GM19238 (cell line): ENCODE measurements around the gene TRMT10A.
"Not testable (repeated sequence)": the region's sequence is repeated elsewhere in the genome, so short reads cannot be mapped to it uniquely, and the experiment has no call there.

Experiments used
- DNase-seq: peaks from one replicate; pipeline ENCODE4 v3.0.0; 2011; ENCODE audit warnings: low spot score; ENCODE audit not compliant: insufficient read length

Gene TRMT10A

DNA sequence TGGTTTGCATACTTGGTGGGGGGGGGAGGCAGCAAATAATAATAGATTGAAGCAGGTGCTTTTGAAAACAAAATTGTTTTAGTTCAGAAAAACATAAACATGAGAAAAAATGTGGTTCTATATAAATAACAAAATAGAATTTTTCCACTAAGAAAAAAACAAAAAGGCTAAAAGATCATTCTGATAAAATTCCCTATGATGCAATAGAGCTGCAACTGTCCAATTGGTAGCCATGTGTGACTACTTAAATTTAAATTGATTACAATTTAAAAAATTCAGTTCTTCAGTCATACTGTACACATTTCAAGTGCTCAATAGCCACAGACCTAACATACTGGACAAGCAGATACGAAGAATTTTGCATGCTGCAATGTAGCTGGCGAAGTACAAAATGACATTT lies 11.0 kb downstream of the TRMT10A start:
- DNase-seq: no peak

DNA sequence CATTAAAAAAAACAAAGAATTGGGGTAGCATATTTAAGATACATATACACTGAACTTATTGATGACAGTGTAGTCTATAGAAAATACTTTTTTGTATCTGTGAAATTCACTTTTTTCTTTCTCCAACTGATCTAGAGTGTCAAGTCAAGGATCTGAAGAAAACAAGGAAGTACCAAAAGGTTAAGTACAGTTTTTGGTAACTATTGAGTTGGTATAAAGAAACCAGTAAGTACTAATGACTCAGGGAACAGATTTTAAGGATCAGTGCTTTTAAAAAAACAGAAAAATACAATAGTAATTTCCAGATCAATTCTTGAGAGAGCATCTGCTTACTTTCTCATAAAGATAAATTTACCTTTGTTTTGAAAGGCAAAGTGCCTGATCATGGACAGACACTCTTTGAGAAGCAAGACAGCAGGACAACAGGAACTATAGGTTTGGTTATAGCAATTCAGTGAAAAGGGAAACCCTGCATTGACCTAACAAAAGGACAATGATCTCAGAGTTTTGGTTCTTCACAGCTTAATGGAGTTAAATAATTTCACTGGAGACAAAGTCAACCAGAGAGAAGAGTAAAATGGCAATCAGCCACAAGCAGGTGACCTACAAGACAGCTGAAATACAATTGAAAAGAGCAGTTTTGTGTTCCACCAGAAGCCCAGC lies 23.4 kb downstream of the TRMT10A start:
- no peak for DNase-seq

DNA sequence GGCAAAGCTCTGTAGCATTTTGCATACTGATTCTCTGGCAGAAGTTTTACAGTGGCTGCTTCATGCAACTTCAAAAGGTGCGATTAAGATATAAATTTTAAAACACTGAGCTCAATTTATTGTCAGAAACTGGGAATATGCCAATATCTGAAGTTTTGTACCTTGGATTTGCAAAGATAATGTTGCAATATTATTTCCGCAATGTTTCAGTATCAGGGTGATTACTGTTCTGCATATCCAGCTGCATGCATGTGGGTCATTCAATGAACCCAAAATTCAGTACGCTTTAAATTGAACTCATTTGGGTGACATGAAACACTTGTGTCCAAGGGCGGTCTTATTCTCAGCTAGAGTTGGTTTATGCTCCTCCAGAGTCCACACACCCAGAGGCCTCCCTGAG lies 26.2 kb downstream of the TRMT10A start:
- no peak for DNase-seq

DNA sequence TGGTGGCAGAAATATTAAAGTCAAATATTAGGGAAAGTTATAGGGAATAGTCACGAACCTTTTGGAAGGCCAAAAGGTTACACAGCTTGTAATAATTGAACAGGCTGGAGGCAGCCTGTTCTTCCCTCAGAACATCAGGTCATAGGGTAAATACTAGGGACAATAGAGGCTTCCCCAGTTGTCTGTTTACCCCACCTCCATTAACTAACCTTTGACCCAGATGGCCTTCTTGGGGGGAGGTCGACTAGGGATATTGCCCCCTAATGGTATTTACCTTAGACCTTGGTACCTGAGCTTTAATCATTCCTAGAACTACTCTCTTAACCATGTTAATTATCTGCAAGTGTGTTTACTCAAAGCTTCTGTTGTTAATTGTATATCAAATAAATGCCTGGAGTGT lies 27.0 kb downstream of the TRMT10A start:
- no peak for DNase-seq

DNA sequence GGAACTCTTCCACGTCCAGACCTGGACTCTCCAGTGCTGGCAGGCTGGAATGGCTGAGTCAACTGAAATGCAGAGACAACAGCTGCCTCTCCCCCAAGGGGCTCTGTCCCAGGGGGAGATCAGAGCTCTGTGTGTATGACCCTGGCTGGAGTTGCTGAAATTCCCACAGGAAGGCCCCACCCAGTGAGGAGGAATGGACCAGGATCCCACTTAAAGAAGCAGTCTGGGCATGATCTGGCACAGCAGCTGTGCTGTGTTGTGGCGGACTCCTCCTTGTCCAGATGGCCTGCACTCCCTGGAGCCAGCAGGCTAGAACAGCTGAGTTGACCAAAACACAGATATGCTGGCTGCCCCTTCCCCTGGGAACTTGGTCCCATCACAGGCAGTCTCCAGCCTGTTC lies 27.6 kb downstream of the TRMT10A start:
- DNase-seq: no peak

DNA sequence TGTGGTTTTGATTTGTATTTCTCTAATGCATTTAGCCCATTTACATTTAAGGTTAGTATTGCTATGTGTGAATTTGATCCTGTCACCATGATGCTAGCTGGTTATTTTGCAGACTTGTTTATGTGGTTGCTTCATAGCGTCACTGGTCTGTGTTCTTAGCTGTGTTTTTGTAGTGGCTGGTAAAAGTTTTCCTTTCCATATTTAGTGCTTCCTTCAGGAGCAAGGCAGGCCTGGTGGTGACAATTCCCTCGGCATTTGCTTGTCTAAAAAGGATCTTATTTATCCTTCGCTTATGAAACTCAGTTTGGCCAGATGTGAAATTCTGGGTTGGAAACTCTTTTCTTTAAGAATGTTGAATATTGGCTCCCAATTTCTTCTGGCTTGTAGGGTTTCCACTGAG lies 29.1 kb downstream of the TRMT10A start:
- not testable (repeated sequence) for DNase-seq

DNA sequence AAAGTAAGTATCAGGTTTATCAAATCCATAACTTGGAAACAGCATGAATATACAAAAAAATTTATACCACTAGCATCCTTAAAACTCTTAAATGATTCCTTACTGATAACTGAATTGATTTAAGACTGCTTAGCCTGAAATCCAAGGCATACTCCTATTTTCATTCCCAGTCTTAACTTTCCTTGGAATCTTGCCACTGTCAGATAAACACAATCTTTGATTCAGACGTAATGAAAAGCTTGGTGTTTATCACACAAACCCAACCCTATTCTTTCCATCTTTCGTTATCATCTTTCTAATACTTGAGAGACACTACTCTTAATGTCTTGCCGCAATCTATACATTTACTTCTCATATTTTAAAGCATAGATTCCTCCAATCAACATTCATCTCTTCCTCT lies 33.9 kb downstream of the TRMT10A start:
- DNase-seq: no peak

- DNase-seq: no peak
Measured at GRCh38 chr4:99529228-99529627, 34.6 kb downstream of the TRMT10A start.

GRCh38 chr4:99518601-99519295 lies 45.1 kb downstream of the TRMT10A start:
- no peak for DNase-seq

DNA sequence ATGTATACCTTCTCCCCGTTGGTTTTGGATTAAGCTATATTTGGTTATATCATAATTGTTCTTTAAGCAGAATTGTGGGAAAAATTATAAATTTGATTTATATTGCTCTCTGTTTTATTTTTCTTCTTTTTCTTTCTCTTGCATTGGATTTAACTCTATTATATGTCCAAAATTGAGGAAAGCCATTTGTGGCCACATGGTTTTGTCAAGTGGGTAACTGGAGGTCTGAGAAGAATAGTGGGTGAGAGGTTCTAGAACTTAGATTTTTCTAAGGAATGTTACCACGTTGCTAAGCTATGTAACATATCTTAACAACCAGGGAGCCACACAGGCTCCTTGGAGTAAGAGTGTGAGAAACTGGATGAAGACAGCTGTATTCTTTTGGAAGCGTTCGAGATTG lies 53.1 kb downstream of the TRMT10A start, which contains the start of gene C4orf17:
Gene C4orf17 (plus strand): TSS at position 301 of the 400 bp plus-strand sequence. CDS start 2,061 bp downstream, outside the sequence.
- no peak for DNase-seq

DNA sequence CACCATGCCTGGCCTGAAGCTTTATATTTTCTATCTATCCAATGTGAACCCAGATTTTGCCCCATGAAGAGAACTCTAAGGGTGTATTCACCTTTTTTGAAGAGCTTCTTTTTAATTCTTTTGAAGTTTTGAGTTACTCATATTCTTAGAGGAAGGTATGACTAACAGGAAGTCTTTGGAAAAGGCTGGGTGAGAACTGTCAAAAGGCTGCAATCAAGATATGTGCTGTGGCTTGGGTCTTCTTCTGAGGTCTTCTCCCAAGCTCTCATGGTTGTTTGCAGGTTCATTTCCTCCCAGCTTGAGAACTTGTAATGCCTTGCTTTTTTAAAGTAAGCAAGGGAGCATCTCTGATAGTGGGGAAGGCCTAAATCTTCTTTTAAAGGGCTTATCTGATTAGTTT lies 56.1 kb downstream of the TRMT10A start:
- DNase-seq: no peak

DNA sequence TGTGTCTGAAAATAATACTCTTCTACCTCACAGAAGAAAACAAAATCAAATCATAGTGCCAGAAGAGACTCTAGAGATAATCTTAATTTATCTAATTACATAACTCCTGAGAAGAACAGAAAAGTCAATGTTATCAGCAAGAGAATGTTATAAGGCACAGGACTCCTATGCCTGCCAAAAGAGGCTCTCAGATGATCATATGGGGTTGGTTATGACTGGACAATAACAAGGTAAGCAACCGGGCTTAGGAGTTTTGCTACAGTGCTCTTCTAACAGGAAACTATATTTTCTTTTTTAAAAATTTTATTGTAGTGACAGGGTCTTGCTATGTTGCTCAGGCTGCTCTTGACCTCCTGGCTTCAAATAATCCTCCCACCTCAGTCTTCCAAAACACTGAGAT lies 56.5 kb downstream of the TRMT10A start:
- DNase-seq: no peak

GRCh38 chr4:99506781-99507180 lies 57.1 kb downstream of the TRMT10A start:
- DNase-seq: no peak

- no peak for DNase-seq
Measured at GRCh38 chr4:99504804-99505502, 58.9 kb downstream of the TRMT10A start.
